COLO668 (cell line): ENCODE data around the gene CYB561.

ENCODE experiments used
- DNase-seq: peaks from one replicate; lab custom pipeline; 2025; ENCODE audit not compliant: unreplicated experiment; lab: John Stamatoyannopoulos, UW

Gene CYB561, protein sequence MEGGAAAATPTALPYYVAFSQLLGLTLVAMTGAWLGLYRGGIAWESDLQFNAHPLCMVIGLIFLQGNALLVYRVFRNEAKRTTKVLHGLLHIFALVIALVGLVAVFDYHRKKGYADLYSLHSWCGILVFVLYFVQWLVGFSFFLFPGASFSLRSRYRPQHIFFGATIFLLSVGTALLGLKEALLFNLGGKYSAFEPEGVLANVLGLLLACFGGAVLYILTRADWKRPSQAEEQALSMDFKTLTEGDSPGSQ

DNA sequence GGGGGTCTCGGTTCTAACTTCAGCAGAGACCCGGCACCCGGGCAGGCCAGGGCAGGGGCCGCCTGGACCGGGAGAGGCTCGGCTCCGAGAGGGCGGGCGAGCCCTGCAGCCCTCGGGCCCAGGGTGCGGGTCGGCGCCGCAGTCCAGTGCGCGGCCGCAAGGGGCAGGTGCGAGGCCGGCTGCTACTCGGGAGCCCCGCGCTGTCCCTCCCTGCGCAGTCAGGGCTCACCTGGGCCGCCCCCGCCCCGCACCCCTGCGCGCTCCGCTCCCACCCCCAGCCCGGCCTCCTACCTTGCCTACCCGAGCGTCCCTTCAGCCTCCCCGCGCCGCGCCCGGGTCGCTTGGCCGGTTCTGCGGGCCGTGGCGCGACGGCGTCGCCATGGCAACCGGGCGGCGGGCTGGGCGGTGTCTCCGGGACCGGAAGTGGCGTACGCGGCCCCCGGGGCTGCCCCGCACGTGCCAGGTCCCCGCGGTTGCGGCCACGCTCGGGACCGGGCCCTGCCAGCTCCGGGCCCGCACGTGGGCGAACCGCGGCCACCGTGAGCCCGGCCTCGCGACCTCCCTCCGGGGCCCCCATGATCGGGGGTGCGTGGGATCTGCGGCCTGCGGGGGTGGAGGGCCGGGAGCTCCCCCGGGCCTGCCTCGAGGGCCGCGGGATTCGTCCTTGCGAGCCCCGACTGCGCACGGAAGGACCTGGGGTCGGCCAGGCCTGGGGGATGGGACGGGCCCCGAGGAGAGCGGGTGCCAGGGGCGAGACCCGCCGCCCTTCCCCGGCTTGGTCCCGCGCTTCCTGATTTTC is at the start of gene CYB561:
TSS of gene CYB561 (minus strand) at position 353 of the 799 bp plus-strand sequence. CDS start 8,759 bp downstream, outside the sequence.
- peak; percentile 85 for DNase-seq

DNA sequence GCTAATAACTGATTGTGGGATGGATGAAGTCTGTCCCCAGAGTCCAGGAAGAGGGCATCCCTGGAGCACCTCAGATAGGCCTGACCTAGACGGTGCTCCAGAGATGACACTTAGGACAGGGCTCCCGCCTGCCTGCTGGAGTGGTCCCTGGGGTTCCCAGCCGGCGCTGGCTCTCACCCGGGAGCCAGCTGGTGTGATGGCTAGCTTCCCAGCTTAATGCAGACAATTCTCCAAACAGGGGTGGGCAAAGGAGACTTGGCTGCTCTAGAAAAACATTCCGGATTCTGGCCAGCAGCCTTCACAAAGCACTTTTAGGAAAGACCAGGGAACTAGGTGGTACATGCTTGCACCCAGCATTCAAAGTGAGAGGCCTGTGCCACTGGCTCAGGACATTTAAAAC is 49.4 kb upstream of the CYB561 start:
- no peak for DNase-seq

DNA sequence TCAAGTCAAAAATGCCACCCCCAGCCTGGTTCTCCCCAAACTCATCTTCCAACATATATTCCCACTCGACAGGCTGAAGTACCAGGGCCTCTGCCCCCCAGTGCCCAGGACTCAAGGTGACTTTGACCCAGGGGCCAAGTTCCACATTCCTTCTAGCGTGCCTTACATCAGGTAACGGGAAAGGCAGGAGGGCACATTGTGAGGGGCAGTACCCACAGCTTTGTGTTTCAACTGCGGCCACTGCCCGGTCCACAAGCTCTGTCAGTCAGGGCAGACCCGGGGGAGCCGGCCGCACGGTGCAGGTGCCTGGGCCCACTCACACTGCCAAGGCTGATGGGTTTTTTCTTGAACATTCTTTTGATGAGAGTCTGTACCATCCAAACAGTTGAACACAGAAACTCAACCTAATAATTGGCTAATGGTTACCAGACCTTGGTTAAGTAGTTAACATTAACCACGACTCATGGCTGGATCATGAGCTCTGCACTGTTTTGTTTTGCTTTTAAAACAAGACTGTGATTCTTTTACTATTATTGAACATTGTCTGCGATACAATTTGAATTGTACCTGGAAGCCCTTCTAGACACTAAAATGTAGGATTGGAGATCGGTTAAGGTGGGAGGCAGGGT is 48.3 kb upstream of the CYB561 start:
- no peak for DNase-seq

DNA sequence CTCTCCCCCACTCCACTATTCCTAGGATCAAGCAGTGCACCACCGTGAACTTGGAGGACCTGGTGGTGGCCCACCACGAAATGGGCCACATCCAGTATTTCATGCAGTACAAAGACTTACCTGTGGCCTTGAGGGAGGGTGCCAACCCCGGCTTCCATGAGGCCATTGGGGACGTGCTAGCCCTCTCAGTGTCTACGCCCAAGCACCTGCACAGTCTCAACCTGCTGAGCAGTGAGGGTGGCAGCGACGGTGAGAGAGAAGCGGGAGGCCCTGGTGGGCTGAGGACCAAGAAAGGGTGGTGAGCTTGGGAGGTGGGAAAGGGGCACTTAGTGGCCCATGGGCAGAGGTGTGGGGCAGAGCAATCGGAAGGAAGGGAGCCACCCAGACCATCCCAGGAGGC is 47.3 kb upstream of the CYB561 start:
- DNase-seq = no peak

DNA sequence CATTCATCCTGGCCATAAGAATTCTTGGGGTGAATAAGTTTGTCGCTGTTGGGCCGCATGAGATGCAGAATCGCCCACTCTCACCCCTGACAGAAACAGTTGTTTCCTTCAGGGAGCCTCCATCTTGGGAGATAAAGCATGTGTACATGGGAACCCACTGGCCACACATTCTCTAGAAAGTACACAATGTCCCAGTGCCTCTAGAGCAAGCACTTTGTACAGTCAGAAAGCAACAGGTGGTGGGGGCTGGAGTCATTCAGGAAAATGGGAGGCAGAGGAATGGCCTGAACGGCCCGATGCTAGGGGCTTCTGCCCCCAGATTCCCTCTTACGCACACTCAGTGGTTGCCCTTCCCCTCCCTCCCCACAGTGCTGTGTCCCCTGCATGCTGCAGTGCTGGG is 46.8 kb upstream of the CYB561 start:
- no peak for DNase-seq

DNA sequence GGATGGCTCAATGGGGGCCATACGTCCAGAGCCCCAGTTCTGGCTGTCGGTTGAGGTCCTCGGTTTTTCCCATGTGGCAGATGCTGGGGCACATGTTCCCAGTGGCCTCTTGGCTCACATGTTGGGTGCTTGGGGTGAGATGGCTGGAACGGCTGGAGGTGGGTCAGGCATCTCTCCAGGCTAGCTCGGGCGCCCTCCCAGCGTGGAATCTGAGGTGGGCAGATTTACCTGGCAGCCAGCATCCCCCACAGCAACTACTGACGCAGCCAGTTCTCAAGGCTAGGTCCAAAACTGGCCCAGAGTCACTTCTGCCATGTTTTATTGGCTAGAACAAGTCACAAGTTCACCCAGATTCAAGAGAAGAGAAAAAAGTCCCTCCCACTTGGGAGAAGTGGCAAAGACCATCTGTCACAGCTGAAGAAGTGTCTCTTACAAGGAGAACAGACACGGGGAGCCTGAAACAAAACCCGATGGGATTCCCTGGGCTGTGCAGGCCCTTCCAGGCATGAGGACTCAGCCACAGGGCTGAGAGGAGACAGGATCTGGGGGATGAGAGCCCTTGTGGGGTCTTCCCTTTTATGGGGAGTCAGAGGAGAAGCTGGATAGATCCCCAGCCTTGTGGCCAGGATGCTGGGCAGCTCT is 46.0 kb upstream of the CYB561 start:
- DNase-seq = no peak

DNA sequence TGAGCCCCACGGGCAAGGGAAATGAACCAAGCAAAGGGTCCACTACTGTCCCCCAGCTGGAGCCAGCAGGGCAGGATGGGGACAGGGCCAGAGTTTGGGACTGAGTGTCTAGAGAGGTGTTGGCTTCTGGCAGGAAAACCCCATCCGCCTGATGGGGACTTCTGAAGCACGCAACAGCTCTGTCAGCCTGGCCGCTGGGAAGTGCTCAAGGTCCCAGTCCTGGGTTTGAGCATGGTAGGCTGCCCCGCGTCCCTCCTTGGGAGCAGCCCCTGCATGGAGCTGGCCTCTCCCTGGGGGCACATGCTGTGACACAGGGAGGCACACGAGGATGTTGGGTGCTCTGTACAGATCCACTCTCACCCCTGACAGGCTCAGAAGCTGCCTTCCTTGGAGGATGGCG is 45.3 kb upstream of the CYB561 start:
- DNase-seq = no peak

DNA sequence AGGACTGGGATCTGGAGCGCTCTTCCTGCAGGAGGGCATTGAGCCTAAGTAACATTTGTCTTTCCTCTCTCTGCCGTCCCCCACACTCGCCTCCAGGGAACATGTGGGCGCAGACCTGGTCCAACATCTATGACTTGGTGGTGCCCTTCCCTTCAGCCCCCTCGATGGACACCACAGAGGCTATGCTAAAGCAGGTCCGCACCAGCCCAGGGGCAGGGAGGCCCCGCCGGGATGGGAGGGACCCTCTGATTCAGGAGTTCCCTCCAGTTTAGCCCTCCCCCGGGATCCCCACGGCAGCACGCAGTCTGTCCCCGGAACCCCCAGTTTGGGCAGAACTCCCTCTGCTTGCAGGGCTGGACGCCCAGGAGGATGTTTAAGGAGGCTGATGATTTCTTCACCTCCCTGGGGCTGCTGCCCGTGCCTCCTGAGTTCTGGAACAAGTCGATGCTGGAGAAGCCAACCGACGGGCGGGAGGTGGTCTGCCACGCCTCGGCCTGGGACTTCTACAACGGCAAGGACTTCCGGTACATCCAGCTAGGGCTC is 44.8 kb upstream of the CYB561 start:
- no peak for DNase-seq

DNA sequence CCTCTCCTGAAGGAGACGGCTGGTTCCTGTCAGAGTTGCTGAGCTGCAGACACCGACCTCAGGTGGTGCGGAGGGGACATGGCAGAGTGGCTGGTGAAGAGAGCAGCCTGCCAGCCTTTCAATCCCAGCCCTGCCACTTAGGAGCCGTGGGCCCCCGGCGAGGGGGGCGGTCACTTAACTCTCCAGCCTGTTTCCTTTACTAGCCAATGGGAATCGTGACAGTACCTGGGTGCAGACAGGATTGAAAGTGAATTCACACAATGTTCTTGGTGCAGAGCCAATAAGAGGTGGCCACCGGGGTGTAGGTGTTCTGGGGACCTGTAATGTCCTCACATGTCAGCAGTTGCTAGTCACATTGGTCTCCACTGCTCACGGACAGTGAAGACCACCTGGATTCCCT is 44.2 kb upstream of the CYB561 start:
- no peak for DNase-seq

DNA sequence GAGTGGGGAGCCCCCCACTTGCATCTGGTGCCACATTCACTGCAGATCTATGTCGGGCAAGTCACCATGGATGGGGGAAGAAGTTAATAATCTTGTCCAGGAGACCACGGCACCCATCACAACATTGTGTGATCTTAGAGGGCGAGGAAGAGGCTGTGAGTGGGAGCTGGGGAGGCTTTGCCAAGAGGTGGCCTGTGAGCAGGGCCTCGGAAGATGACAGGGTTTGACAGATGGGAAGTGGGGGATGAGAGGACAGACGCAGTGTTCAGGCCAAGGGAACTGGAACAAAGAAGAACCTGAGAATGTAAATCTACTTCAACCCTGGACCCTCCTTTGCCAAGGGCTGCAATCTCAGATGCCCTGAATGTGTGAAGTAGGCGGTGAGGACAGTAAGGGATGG is 43.2 kb upstream of the CYB561 start:
- DNase-seq = no peak

DNA sequence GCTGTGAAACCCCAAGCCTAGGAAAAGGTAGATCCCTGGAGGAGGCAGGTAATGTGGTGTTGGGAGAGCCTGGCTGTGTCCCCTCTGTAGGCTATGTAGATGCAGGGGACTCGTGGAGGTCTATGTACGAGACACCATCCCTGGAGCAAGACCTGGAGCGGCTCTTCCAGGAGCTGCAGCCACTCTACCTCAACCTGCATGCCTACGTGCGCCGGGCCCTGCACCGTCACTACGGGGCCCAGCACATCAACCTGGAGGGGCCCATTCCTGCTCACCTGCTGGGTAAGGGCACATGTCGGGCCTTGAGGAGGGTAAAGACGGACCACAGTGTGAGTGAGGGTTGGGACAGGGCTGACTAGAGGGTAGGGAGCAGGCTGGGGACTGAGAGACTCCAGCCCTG is 42.7 kb upstream of the CYB561 start:
- no peak for DNase-seq

DNA sequence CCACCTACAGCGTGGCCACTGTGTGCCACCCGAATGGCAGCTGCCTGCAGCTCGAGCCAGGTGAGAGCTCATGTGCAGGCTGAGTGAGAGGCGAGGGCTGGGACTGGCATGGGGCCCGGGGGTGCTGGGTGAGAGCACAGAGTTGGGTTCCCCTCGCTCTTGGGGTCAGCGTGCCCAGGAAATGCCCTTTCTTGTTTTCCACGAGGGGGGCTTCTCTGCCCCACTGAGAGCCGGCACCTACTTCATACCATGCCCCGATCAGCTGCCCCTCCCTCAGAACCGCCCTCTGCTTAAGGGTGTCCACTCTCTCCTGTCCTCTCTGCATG is 40.9 kb upstream of the CYB561 start:
- DNase-seq = no peak

DNA sequence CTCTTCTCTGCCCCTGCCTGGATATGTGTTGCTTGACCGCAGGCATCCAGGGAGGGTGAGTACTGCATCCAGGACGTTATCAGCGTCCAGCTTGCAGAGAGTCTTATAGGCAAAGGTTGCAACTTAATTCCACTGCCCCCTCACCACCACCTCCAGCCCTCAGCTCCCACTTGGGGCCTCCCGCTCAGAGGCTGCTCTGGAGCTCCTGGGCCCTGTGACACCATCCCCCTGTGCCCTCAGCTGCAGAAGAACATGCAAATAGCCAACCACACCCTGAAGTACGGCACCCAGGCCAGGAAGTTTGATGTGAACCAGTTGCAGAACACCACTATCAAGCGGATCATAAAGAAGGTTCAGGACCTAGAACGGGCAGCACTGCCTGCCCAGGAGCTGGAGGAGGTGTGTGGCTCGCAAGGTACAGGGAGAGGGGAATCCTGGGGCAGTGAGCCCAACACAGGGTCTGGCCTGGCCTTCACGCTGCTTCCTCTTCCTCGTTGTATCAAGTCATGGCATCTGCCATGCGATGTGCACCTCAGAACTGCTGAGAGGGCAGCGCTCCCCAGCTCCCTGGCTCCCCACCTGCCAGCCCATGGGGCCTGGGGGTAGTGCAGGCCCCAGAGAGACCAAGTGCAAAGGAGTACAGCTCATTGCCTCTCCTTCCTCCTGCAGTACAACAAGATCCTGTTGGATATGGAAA is 40.4 kb upstream of the CYB561 start:
- DNase-seq = no peak

DNA sequence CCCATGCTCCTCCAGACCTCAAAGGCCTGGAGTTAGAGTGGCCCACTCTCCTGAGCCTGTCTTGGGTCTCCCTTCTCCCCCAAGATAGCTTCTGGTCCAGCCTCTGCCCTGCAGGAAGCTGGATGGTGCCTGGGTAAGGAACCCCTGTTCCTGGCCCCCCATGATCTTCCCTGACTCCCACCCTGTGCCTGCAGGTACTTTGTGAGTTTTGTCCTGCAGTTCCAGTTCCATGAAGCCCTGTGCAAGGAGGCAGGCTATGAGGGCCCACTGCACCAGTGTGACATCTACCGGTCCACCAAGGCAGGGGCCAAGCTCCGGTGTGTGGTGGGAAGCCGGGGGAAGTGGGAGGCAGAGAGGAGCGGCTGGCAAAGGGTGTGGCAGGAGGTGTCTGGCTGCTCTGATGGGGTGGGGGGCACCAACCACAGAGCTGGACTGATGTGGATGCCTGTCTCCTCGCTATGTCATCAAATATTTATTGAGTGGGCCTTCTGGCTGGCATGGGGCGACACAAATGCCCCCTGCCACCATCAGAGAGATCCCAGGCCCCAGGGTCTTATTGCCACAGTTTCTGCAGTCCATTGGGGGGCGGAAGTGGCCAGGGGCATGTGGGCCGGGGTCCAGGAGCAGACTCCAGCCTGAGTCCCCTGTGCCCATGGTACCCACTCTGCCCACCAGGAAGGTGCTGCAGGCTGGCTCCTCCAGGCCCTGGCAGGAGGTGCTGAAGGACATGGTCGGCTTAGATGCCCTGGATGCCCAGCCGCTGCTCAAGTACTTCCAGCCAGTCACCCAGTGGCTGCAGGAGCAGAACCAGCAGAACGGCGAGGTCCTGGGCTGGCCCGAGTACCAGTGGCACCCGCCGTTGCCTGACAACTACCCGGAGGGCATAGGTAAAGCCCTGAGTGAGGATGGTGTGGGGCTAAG is 37.8 kb upstream of the CYB561 start:
- no peak for DNase-seq

DNA sequence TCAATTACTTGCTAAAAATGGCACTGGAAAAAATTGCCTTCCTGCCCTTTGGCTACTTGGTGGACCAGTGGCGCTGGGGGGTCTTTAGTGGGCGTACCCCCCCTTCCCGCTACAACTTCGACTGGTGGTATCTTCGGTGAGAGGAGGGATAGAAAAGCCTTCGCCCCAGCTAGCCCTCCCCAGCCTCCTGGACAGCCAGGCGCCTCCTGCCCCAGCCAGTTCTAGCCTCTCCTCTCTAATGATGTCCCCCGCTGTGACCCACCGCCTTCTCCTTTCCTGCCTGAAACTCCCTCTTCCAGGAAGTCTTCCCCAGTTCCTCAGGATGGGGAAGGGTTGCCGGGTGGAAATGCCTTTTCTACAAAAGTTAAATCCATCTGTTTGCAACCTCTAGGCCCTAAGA is 36.9 kb upstream of the CYB561 start:
- DNase-seq = no peak

DNA sequence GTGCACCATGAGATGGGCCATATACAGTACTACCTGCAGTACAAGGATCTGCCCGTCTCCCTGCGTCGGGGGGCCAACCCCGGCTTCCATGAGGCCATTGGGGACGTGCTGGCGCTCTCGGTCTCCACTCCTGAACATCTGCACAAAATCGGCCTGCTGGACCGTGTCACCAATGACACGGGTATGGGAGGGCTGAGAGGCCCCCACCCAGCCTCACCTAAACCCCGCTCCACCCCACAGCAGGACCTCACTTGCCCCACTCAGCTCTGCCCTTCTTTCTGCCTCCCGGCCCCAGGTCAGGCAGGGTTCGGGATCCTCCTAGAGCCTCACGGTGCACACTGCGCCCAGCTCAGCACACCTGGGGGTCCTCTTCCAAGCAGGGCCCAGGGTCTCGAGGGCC is 36.4 kb upstream of the CYB561 start:
- DNase-seq = no peak

DNA sequence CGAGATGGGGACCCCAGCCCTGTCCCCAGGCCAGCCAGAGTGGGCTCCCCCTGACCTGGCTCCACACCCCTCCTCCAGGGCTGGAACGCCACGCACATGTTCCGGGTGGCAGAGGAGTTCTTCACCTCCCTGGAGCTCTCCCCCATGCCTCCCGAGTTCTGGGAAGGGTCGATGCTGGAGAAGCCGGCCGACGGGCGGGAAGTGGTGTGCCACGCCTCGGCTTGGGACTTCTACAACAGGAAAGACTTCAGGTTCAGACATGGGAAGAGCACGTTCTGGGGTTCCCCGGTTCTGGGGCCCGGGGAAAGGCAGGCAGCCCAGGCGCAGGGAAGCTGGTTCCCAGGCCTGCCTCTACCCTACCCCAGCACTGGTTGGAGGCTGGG is 35.4 kb upstream of the CYB561 start:
- DNase-seq = peak; percentile 29

DNA sequence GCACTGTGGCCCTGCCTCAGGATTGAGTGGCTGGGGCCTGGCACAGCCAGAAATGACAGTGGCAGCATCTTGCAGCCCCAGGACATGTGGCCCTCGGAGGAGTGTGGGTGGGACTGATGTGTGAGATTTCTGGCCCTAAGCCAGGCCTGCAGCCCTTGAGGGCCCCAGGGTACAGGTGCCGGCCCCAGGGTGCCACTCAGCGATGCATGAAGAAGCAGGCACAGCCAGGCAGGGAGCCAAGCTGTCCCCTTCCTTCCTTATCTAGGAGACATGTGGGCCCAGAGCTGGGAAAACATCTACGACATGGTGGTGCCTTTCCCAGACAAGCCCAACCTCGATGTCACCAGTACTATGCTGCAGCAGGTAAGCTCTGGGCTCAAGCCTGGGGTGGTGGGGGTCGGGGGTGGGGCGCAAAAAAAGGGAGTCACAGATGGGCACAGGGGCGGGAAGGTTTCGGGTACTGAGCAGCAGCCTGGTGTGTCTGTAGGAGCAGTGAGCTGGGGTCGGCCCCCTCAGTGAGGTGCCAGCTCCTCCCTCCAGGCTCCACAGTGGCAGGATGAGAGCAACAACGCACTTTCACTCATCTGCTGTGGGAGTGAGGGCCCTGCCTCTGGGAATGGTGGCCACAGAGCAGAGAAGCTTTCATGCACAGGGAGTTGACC is 34.9 kb upstream of the CYB561 start:
- DNase-seq = peak; percentile 91

DNA sequence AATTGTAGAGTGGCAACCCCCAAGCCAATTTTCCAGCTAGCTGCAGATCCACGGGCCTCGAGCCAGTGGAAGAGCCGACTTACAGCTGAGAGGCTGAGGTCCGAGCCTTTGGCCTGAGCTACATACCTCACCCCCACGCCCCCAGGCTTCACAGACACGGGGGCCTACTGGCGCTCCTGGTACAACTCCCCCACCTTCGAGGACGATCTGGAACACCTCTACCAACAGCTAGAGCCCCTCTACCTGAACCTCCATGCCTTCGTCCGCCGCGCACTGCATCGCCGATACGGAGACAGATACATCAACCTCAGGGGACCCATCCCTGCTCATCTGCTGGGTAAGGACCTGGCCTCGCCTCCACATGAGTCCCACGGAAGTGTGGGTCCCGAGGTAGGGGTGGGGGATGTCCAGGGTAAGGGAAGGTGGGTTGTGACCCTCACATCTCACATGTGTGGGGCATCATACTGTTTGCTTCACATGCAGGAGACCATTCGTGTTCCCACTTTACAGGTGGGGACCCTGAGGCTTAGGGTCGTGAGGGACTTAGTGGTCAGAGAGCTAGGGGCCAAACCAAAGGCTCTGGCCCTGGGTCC is 34.2 kb upstream of the CYB561 start:
- DNase-seq = no peak
